BJ (cell line): ENCODE measurements around the gene NFASC. TPM values are rescaled to one million over a fixed set of nuclear protein-coding genes. Genes with fewer than 3 reads are reported as not detected.

ENCODE experiments used
- CTCF ChIA-PET: fragments of 350-600 bp; formaldehyde crosslinking; extraction: SDS; loops from one replicate; lab custom pipeline; 2021; ENCODE audit warnings: antibody characterized with exemption, inconsistent platforms; lab: Yijun Ruan, JAX
- POLR2A ChIA-PET: fragments of 300-600 bp; sonication (Branson Sonifier 250); formaldehyde crosslinking; extraction: SDS; loops from one replicate; lab custom pipeline; 2021; ENCODE audit warnings: antibody characterized with exemption; lab: Charles Lee
- DNase-seq: peaks from one replicate; pipeline ENCODE4 v3.0.0-alpha.2; 2011; ENCODE audit warnings: low read depth
- H3K27me3 ChIP-seq: 2 replicates; pipeline ENCODE4 v1.6.0; 2011; ENCODE audit warnings: low read length; ENCODE audit not compliant: control insufficient read depth, insufficient read depth
- H3K36me3 ChIP-seq: 2 replicates; pipeline ENCODE4 v1.5.1; 2011; ENCODE audit warnings: low read length; ENCODE audit not compliant: control insufficient read depth, insufficient read depth
- H3K4me3 ChIP-seq: 2 replicates; pipeline ENCODE4 v1.5.1; 2011; ENCODE audit warnings: low read depth, mild to moderate bottlenecking, control low read depth, low read length
- polyA plus RNA-seq: library from polyadenylated mRNA; depleted of rRNA; stranded (reverse); fragments of >200 nt; gene quantifications from 2 replicates; pipeline ENCODE4 v1.2.3, GENCODE V29; 2011
- TF ChIP-seq, protein P1 (sequence below): IDR thresholded peaks from 2 replicates; pipeline ENCODE4 v1.5.1; 2011; ENCODE audit warnings: low read depth, mild to moderate bottlenecking, control low read depth, inconsistent platforms, low read length, moderate library complexity; ENCODE audit not compliant: insufficient read depth

Gene NFASC
- polyA plus RNA-seq, 1 experiment = 10.9 TPM

DNA sequence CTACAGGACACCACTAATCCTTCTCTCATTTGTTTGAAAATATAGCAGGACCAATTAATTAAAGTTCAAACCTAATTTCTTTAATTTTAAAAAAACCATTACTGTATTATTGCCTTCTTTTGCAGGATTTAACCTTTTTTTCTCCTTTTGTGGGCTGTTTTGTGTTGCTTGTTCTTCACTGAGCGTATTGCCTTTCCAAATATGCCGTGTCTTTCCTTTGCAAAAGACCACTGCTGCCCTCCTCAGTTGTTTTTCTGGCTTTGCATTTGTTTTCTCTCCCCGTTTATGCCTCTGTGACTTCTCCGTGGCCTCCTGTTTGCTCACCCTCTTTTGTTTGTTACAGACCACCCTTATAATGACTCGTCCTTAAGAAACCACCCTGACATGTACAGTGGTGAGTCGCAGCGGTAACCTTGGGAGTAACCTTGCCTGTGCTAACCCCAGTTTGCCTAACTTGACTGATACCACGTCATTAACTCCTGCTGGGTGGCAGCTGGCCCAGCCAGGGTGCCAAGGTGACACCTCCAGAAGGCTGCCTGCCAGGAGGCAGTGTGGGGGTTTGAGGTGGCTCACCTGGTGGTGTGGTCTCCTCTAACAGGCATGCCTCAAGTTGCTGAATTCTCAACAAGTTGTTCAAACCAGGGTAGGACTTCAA is 91.2 kb downstream of the NFASC start:
- ChIA-PET POLR2A (no interaction called here), CTCF (interaction anchor here (0.6 to 3.9 kb wide), 3 partner anchors 10 to 155 kb away, joined by 3 to 19 read pairs (median 5); no protein-coding TSS in a partner anchor)
- DNase-seq = no peak
- Histone ChIP-seq H3K4me3 (no peak overlapping the region), H3K36me3 (peaks cover 6% of the 10 kb centered on the region), H3K27me3 (no peaks in the 10 kb centered on the region)
- TF ChIP-seq, protein P1, sequence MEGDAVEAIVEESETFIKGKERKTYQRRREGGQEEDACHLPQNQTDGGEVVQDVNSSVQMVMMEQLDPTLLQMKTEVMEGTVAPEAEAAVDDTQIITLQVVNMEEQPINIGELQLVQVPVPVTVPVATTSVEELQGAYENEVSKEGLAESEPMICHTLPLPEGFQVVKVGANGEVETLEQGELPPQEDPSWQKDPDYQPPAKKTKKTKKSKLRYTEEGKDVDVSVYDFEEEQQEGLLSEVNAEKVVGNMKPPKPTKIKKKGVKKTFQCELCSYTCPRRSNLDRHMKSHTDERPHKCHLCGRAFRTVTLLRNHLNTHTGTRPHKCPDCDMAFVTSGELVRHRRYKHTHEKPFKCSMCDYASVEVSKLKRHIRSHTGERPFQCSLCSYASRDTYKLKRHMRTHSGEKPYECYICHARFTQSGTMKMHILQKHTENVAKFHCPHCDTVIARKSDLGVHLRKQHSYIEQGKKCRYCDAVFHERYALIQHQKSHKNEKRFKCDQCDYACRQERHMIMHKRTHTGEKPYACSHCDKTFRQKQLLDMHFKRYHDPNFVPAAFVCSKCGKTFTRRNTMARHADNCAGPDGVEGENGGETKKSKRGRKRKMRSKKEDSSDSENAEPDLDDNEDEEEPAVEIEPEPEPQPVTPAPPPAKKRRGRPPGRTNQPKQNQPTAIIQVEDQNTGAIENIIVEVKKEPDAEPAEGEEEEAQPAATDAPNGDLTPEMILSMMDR = no peak

DNA sequence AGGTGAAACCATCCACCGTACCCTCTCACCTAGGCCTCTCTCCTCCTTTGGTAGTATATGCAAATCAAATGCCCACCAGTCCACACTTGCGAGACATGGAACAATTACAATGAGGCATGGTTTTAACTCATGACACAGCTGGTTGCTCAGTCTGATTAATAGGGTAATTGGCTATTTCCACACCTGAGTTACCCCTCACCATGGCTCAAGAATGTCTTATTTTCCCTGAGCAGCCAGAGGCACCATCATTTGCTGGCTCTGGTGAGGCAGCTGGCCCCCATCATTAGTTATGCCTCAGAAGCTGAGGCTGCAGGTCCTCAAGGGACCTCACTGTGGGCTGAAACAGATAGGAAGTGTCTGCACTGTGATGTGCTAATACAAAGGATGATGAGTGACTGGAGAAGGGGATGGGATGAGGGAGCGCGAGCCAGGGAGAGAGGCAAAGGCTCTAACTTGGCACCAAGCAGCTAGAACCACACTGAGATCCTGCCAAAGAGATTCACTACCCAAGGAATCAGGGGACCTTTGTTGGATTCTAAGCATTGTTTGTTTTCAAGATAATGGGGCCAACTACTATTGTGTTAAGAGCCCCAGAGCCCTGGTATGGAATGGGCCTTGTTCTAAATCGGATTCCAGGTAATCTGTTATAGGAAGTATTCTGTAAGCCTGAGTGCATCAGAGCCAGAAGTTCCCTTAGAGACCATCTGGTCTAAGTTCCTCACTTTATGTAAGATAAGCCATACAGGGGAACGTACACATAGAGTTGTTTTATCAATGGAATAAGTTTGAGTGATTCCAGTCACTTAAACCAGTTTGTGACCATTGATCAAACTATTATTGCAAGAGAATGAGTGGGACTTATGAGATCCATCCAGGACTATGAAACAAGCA is 92.3 kb downstream of the NFASC start:
- TF ChIP-seq, protein P1 = no peak
- no peak for DNase-seq
- Histone ChIP-seq H3K4me3 (no peak overlapping the region), H3K27me3 (no peaks in the 10 kb centered on the region), H3K36me3 (peaks cover 6% of the 10 kb centered on the region)
- ChIA-PET CTCF (interaction anchor here (0.6 to 3.9 kb wide), 3 partner anchors 9 to 156 kb away, joined by 3 to 19 read pairs (median 5); no protein-coding TSS in a partner anchor), POLR2A (no interaction called here)

DNA sequence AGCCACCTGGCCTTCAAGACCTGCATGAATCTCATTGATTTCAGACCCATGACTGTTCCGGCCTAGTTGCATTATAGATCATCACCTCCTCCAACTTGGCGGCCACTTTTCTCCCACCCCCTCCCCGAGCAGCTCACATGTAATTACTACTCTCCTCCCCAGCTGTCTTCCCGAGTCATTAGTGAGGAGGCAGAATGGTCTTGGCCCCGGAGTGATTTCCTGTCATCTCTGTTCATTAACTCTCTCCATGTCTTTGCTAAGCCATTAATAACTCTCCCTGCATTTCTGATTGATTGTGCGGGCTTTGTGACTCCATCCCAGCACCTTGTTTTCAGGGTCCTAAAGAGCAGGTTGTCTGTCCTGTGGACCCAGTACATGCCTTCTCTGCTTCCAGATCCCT is 96.8 kb downstream of the NFASC start:
- POLR2A ChIA-PET = interaction anchor here (0.6 kb wide), 1 partner anchor 24 kb away, joined by 5 read pairs; no protein-coding TSS in a partner anchor
- no peaks in the 10 kb centered on the region; the same call in 1 of the 2 replicates for H3K36me3 ChIP-seq
- CTCF ChIA-PET = interaction anchor here (1.4 to 4.2 kb wide), 5 partner anchors 8 to 289 kb away, joined by 4 to 30 read pairs (median 6); no protein-coding TSS in a partner anchor
- no peak for DNase-seq
- TF ChIP-seq, protein P1 = no peak
- H3K27me3 ChIP-seq = no peaks in the 10 kb centered on the region
- no peak overlapping the region for H3K4me3 ChIP-seq

DNA sequence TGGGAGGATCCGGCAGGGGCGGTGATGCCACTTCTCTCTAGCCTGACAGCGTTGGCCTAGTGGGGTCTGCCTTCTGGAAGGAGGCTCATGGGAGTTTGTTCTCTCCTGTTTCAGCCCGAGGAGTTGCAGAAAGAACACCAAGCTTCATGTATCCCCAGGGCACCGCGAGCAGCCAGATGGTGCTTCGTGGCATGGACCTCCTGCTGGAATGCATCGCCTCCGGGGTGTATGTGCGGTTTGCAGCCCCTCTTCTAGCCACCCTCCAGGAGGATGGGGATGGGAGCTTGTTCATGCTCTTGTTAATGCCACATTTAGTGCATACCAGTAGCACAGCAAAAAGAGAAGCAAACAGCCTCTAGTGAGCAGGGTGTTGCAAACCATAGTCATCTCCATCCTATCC is 97.5 kb downstream of the NFASC start:
- POLR2A ChIA-PET = no interaction called here
- CTCF ChIA-PET = interaction anchor here (1.4 to 4.2 kb wide), 4 partner anchors 8 to 161 kb away, joined by 4 to 30 read pairs (median 6); no protein-coding TSS in a partner anchor

More for the DNA sequence above, 97.5 kb downstream of the NFASC start:
- DNase-seq = no peak
- Histone ChIP-seq H3K36me3 (no peaks in the 10 kb centered on the region; the same call in 1 of the 2 replicates), H3K27me3 (no peaks in the 10 kb centered on the region), H3K4me3 (no peak overlapping the region)
- TF ChIP-seq, protein P1 = no peak
